Measurements from ENCODE around the gene INPP4B.

INPP4B gene

DNA sequence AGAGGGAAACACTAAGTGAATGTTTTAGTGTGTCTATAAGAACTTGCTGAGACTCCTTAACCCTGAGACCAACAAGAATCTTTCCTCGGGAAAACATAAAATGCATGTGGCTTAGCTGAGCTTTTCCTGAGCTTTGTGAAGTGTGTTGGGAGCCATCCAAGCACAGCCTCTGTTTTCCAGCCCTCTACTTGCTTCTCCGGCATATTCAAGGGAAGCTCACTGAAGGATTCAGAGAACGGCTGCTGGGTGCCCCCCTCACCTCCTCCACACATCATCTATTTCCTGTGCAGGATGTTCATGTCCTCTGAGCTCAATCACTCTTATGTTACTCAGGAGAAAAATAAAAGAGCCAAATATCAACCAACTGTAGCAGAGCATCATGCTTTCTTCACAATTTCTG, 717.6 kb downstream of the INPP4B start:
- TF ChIP-seq CTCF (IDR thresholded peaks at IDR 0.05; ENCODE audit: low read depth, low read length) = no peak
- DNase-seq (ENCODE audit: low read depth in 2 of 2) = peak in 1 of 2 donors; percentile 63
- no peak overlapping the region for H3K4me3 ChIP-seq (replicated peaks in 1 of 2; ENCODE audit: low read depth in 2 of 2, low read length in 2 of 2)

- DNase-seq (ENCODE audit: low read depth in 2 of 2) = peak; percentile 88 to 89
- TF ChIP-seq CTCF (IDR thresholded peaks at IDR 0.05; ENCODE audit: low read depth, low read length) = peak; percentile 71
Measured at GRCh38 chr4:142126890-142127497, 719.1 kb downstream of the INPP4B start.

DNA sequence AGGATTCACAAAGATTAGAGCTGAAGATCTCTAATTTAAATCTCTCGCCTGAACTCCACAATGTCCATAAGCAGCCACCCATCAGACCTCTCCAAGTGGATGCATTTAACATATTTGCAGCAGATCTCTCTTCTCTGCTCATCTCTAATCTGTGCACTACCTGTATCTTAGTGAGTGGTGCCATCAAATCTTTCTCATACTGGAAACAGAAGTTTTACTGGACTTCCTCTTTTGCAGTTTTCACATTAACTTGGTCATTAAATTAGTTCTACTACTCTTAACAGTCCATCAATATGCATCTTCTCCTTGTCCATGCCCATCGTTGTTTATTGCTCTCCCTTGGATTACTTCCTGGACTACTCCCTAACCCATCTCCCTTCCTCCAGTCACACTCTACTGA, 721.2 kb downstream of the INPP4B start:
- no peak overlapping the region for H3K4me3 ChIP-seq (replicated peaks in 1 of 2; ENCODE audit: low read depth in 2 of 2, low read length in 2 of 2)
- DNase-seq (ENCODE audit: low read depth in 2 of 2) = no peak
- no peak for TF ChIP-seq CTCF (IDR thresholded peaks at IDR 0.05; ENCODE audit: low read depth, low read length)

More at GRCh38 chr4:142126890-142127497, 719.1 kb downstream of the INPP4B start:
- no peak overlapping the region for H3K4me3 ChIP-seq (replicated peaks in 1 of 2; ENCODE audit: low read depth in 2 of 2, low read length in 2 of 2)

- peak; percentile 61 to 66 for DNase-seq (ENCODE audit: low read depth in 2 of 2)
- H3K4me3 ChIP-seq (replicated peaks in 1 of 2; ENCODE audit: low read depth in 2 of 2, low read length in 2 of 2) = no peak overlapping the region
- TF ChIP-seq CTCF (IDR thresholded peaks at IDR 0.05; ENCODE audit: low read depth, low read length) = no peak
Measured at GRCh38 chr4:142121448-142122350, 724.4 kb downstream of the INPP4B start.

DNA sequence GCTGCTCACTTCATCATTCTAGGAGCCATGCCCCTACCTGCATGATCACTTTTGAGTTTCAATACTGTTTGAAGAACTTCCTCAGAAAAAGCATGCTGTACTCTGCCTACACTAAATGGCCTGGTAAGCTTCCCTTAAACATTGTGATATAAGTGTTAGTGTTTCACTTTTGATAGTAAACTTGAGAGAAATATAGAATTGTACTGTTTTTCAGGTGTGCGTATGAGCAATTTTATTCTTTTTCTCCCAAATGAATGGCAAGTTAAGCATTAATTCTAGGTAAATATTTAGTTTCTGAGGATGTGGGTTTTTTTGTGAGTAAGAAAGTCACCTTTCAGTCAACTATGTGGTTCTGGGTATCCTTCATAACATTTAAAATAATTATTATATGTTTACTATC, 725.2 kb downstream of the INPP4B start:
- H3K4me3 ChIP-seq (replicated peaks in 1 of 2; ENCODE audit: low read depth in 2 of 2, low read length in 2 of 2) = no peak overlapping the region
- TF ChIP-seq CTCF (IDR thresholded peaks at IDR 0.05; ENCODE audit: low read depth, low read length) = no peak
- no peak for DNase-seq (ENCODE audit: low read depth in 2 of 2)

- H3K4me3 ChIP-seq (replicated peaks in 1 of 2; ENCODE audit: low read depth in 2 of 2, low read length in 2 of 2) = no peak overlapping the region
- TF ChIP-seq CTCF (IDR thresholded peaks at IDR 0.05; ENCODE audit: low read depth, low read length) = no peak
- DNase-seq (ENCODE audit: low read depth in 2 of 2) = peak; percentile 65 to 75
Measured at GRCh38 chr4:142112451-142112850, 733.6 kb downstream of the INPP4B start.
